ENCODE data around the gene FAM177B. TPM values are rescaled to one million over a fixed set of nuclear protein-coding genes. Genes with fewer than 3 reads are reported as not detected.

FAM177B gene
- total and polyA plus RNA-seq, 2 experiments from 2014 or later, result not detected

GRCh38 chr1:222786121-222786520 lies 49.1 kb downstream of the FAM177B start (continued):
- TF ChIP-seq ZNF462 (CRISPR knock-in tag; IDR thresholded peaks at IDR 0.05) (no peak), NANOG (IDR thresholded peaks at IDR 0.05; ENCODE audit: borderline replicate concordance) (no peak), ZNF331 (CRISPR knock-in tag; IDR thresholded peaks at IDR 0.05; ENCODE audit: low read depth) (no peak), EZH2phosphoT487 (IDR thresholded peaks at IDR 0.05; ENCODE audit: unreplicated experiment) (no peak), STAT1 (IDR thresholded peaks at IDR 0.05; ENCODE audit: unreplicated experiment) (no peak), JUNB (IDR thresholded peaks at IDR 0.05; ENCODE audit: unreplicated experiment) (no peak), CREB1 (CRISPR knock-in tag; IDR thresholded peaks at IDR 0.05; ENCODE audit: low read depth) (no peak), REST (IDR thresholded peaks at IDR 0.05; ENCODE audit: unreplicated experiment) (no peak), POLR2AphosphoS5 (IDR thresholded peaks at IDR 0.05; ENCODE audit: low read depth) (no peak)

Measured in GM23338 (cell line).